CD14-positive monocyte (primary cell): ENCODE results near the gene COQ2. TPM values are rescaled to one million over a fixed set of nuclear protein-coding genes. Genes with fewer than 3 reads are reported as not detected.

Experiments used
- DNase-seq, 3 donors: peaks; one replicate each; pipeline ENCODE4 v3.0.0-alpha.2; 2011 to 2022
- H2AFZ ChIP-seq: 2 replicates; pipeline ENCODE4 v1.6.0; 2012; ENCODE audit warnings: mild to moderate bottlenecking, low read depth, low read length, inconsistent platforms; ENCODE audit not compliant: insufficient read depth, poor library complexity, severe bottlenecking
- H3K27ac ChIP-seq, 2 donors: 1 replicate in 1 of 2; 2 replicates in 1 of 2; pipeline ENCODE4 v1.5.1; 2012 to 2013; ENCODE audit warnings: low read length in 2 of 2, control low read depth in 1 of 2, inconsistent platforms in 1 of 2, low read depth in 1 of 2, mild to moderate bottlenecking in 1 of 2
- H3K27me3 ChIP-seq, 2 donors: one replicate each; pipeline versions ENCODE4 v1.6.0 to v1.6.1; 2011 to 2013; ENCODE audit warnings: low read length in 2 of 2; ENCODE audit not compliant: control insufficient read depth in 2 of 2, insufficient read depth in 2 of 2
- H3K36me3 ChIP-seq, 2 donors: replicated peaks in 1 of 2; 1 replicate in 1 of 2; 2 replicates in 1 of 2; pipeline versions ENCODE4 v1.5.1 to v1.6.1; 2012 to 2013; ENCODE audit warnings: low read length in 2 of 2, control low read depth in 1 of 2, inconsistent platforms in 1 of 2, mild to moderate bottlenecking in 1 of 2; ENCODE audit not compliant: insufficient read depth in 2 of 2, control insufficient read depth in 1 of 2
- H3K4me1 ChIP-seq, 2 donors: 1 replicate in 1 of 2; 2 replicates in 1 of 2; pipeline versions ENCODE4 v1.5.1 to v1.6.1; 2012 to 2013; ENCODE audit warnings: low read length in 2 of 2, control low read depth in 1 of 2, inconsistent platforms in 1 of 2, mild to moderate bottlenecking in 1 of 2, moderate library complexity in 1 of 2; ENCODE audit not compliant: insufficient read depth in 2 of 2, control insufficient read depth in 1 of 2
- H3K4me2 ChIP-seq: replicated peaks from 2 replicates; pipeline ENCODE3; 2012; ENCODE audit warnings: low read length, moderate library complexity, mild to moderate bottlenecking; ENCODE audit not compliant: poor library complexity, severe bottlenecking; ENCODE audit errors: extremely low read depth
- H3K4me3 ChIP-seq, 3 experiments: fragments of 200-600 bp in 1 of 3; sonication (generic) in 1 of 3; replicated peaks in 1 of 3; 1 replicate in 2 of 3; 2 replicates in 1 of 3; pipeline ENCODE4 v1.5.1; 2011 to 2013; ENCODE audit warnings: low read length in 3 of 3, mild to moderate bottlenecking in 3 of 3, control low read depth in 2 of 3, low read depth in 2 of 3, inconsistent platforms in 1 of 3, moderate library complexity in 1 of 3
- H3K79me2 ChIP-seq: 2 replicates; pipeline ENCODE4 v1.6.0; 2012; ENCODE audit warnings: mild to moderate bottlenecking, control low read depth, inconsistent platforms, low read length, moderate library complexity; ENCODE audit not compliant: insufficient read depth
- H3K9ac ChIP-seq: 2 replicates; pipeline ENCODE4 v1.6.0; 2017; ENCODE audit warnings: low read length, mild to moderate bottlenecking; ENCODE audit not compliant: insufficient read depth, poor library complexity, severe bottlenecking
- H3K9me3 ChIP-seq, 2 donors: replicated peaks in 1 of 2; 1 replicate in 1 of 2; 2 replicates in 1 of 2; pipeline versions ENCODE4 v1.5.1 to v1.6.1; 2012 to 2013; ENCODE audit warnings: low read length in 2 of 2, control low read depth in 1 of 2; ENCODE audit not compliant: control insufficient read depth in 1 of 2, insufficient read depth in 1 of 2
- H4K20me1 ChIP-seq: 2 replicates; pipeline ENCODE4 v1.6.0; 2012; ENCODE audit warnings: mild to moderate bottlenecking, low read length, control low read depth, moderate library complexity; ENCODE audit not compliant: insufficient read depth
- H3K27ac Mint-ChIP-seq, 7 donors: one replicate each; pipeline ENCODE4 v1.8.0; 2020; ENCODE audit warnings: mild to moderate bottlenecking in 7 of 7, mixed read lengths in 7 of 7, moderate library complexity in 6 of 7, inconsistent platforms in 2 of 7
- H3K27me3 Mint-ChIP-seq, 3 donors: one replicate each; pipeline ENCODE4 v1.8.0; 2021 to 2022; ENCODE audit warnings: low read depth in 3 of 3, mild to moderate bottlenecking in 3 of 3, mixed read lengths in 3 of 3, moderate library complexity in 3 of 3, inconsistent platforms in 1 of 3
- H3K36me3 Mint-ChIP-seq, 2 donors: one replicate each; pipeline ENCODE4 v1.8.0; 2020; ENCODE audit warnings: mixed read lengths in 2 of 2, inconsistent platforms in 1 of 2, mild to moderate bottlenecking in 1 of 2
- H3K4me1 Mint-ChIP-seq: one replicate; pipeline ENCODE4 v1.8.0; 2020; ENCODE audit warnings: mild to moderate bottlenecking, mixed read lengths
- H3K4me3 Mint-ChIP-seq, 2 donors: one replicate each; pipeline ENCODE4 v1.8.0; 2020; ENCODE audit warnings: mild to moderate bottlenecking in 2 of 2, mixed read lengths in 2 of 2, moderate library complexity in 1 of 2
- H3K9me3 Mint-ChIP-seq, 7 donors: one replicate each; pipeline ENCODE4 v1.8.0; 2020 to 2022; ENCODE audit warnings: mixed read lengths in 7 of 7, mild to moderate bottlenecking in 6 of 7, moderate library complexity in 6 of 7, inconsistent platforms in 2 of 7
- CTCF ChIP-seq: fragments of 200-600 bp; IDR thresholded peaks from one replicate; pipeline ENCODE4 v1.8.0; 2022; ENCODE audit warnings: antibody characterized with exemption, mild to moderate bottlenecking
- WGBS: methylation state at CpG from one replicate; pipeline ENCODE4 v1.1.5; 2013; ENCODE audit warnings: missing lambda C conversion rate; ENCODE audit not compliant: insufficient coverage; 5-methylcytosine and 5-hydroxymethylcytosine counted together
- intact Hi-C, 2 donors: fragments of 100-400 bp; cut with micrococcal nuclease; formaldehyde crosslinking; loops; one replicate each; pipeline versions ENCODE4 v1.15.0 to v1.15.1; 2023
- polyA plus RNA-seq, 3 donors: library from polyadenylated mRNA; depleted of rRNA in 1 of 3; unstranded in 2 of 3; stranded (reverse) in 1 of 3; fragments of 300-500 nt in 2 of 3; fragments of >200 nt in 1 of 3; fragmentation: Illumina TruSeq in 2 of 3; gene quantifications; 1 replicate in 2 of 3; 2 replicates in 1 of 3; pipeline ENCODE4 v1.2.3, GENCODE V29; 2012 to 2021

The COQ2 gene
- polyA plus RNA-seq, 3 donors: 14.7 to 48.6 (median 40.7) TPM

DNA sequence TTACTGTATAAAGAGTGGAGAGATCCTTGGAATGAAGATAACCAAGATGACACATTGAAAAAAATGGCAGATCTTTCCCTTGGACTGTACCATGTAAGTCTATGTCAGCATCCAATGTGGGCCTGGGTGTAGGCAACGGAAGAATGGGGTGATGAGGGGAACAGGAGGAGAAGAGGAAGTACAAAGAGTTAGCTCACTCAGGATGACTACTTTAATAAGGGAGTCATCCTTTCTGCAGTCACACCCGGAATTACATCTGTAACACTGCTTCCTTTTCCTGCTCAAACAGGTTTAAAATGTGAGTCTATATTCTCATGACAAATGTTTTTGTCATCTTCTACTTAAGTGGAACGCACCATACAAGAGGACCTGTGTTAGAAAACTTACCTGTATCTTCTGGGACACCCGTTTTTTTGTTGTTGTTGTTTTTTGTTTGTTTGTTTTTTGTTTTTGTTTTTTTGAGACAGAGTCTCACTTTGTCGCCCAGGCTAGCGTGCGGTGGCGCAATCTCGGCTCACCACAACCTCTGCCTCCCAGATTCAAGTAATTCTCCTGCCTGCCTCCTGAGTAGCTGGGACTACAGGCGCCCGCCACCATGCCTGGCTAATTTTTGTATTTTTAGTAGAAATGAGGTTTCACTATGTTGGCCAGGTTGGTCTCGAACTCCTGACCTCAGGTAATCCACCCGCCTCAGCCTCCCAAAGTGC, 32.0 kb upstream of the COQ2 start:
- peaks cover 9 to 35% of the 10 kb centered on the region in 2 donors for H3K36me3 ChIP-seq
- DNase-seq: peak; percentile 91 to 97 (median 96)
- no peak overlapping the region for H2AFZ ChIP-seq
- H3K4me3 ChIP-seq: no peak overlapping the region
- no peaks in the 10 kb centered on the region for H3K9me3 ChIP-seq
- H3K27ac ChIP-seq: peak overlapping the region; percentile 86 to 91
- peaks cover 40 to 68% of the 10 kb centered on the region in 2 donors for H3K36me3 Mint-ChIP-seq
- intact Hi-C loops: no loop called here
- H4K20me1 ChIP-seq: no peaks in the 10 kb centered on the region
- no peak for TF ChIP-seq CTCF
- WGBS: no CpG with 5 or more reads among the region's 13 CpGs
- peak overlapping the region; percentile 58 for H3K9ac ChIP-seq
- H3K4me3 Mint-ChIP-seq: peak overlapping the region in 1 of 2 donors; percentile 37
- H3K9me3 Mint-ChIP-seq: peaks cover 0 to 6% (median 0%) of the 10 kb centered on the region in 7 donors
- H3K27me3 Mint-ChIP-seq: peaks cover 0 to 1% (median 0%) of the 10 kb centered on the region in 3 donors
- peak overlapping the region; percentile 96 to 100 (median 99) for H3K27ac Mint-ChIP-seq
- H3K79me2 ChIP-seq: no peaks in the 10 kb centered on the region
- H3K27me3 ChIP-seq: no peaks in the 10 kb centered on the region
- H3K4me2 ChIP-seq: no peak overlapping the region
- peaks cover 62% of the 10 kb centered on the region for H3K4me1 Mint-ChIP-seq
- H3K4me1 ChIP-seq: peaks cover 62% of the 10 kb centered on the region in 2 donors

DNA sequence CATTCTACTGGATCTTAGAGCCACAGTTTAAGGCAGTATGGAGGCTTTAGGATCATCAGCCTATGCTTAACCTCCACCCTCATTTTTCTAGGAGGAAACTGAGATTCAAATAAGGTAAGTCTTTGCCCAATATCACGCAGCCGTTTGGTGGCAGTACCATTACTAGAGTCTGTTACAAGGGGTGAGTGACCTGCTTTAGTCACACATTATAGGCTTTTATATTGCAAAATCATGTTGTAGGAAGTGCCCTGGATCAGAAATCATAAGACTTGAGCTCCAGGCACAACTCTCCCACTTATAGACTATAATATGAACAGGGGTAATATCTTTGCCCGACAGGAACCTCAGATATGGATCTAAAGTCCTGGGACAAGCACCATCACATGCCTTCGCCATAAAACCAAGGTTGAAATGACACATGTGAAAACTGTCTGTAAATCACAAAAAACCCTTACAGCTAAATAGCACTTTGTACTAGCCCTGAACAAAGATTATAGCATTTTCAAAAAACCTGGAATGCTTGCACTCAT, 30.8 kb upstream of the COQ2 start:
- H3K27ac ChIP-seq: peak overlapping the region in 1 of 2 donors; percentile 91
- no peaks in the 10 kb centered on the region for H3K79me2 ChIP-seq
- no peak overlapping the region for H2AFZ ChIP-seq
- H3K36me3 ChIP-seq: peaks cover 14 to 47% of the 10 kb centered on the region in 2 donors
- peak overlapping the region; percentile 96 to 100 (median 99) for H3K27ac Mint-ChIP-seq
- H3K9ac ChIP-seq: no peak overlapping the region
- H3K4me2 ChIP-seq: no peak overlapping the region
- TF ChIP-seq CTCF: no peak
- 100% methylated on average over 1 of the region's 4 CpGs for WGBS
- peaks cover 51% of the 10 kb centered on the region for H3K4me1 Mint-ChIP-seq
- DNase-seq: peak in 2 of 3 donors; percentile 63 to 76
- no peaks in the 10 kb centered on the region for H3K27me3 ChIP-seq
- peaks cover 47 to 73% of the 10 kb centered on the region in 2 donors for H3K36me3 Mint-ChIP-seq
- H3K4me3 Mint-ChIP-seq: no peak overlapping the region
- H3K27me3 Mint-ChIP-seq: peaks cover 0 to 1% (median 0%) of the 10 kb centered on the region in 3 donors
- peaks cover 0 to 3% (median 0%) of the 10 kb centered on the region in 7 donors for H3K9me3 Mint-ChIP-seq
- no peaks in the 10 kb centered on the region for H4K20me1 ChIP-seq
- H3K4me1 ChIP-seq: peaks cover 50 to 51% of the 10 kb centered on the region in 2 donors
- H3K4me3 ChIP-seq: no peak overlapping the region
- H3K9me3 ChIP-seq: no peaks in the 10 kb centered on the region
- intact Hi-C loops: loop anchor here in 1 of 2 donors (2.0 kb wide), 1 partner anchor 31 kb away; the partner anchor contains the start of gene COQ2
